ENCODE data around the gene NCOA1. TPM values are rescaled to one million over a fixed set of nuclear protein-coding genes. Genes with fewer than 3 reads are reported as not detected.
"Not testable (repeated sequence)": the region's sequence is repeated elsewhere in the genome, so short reads cannot be mapped to it uniquely, and the experiment has no call there.

The NCOA1 gene
- total RNA-seq, 1 experiment from 2014 or later = 2.4 TPM

- Histone ChIP-seq H3K36me3 (no peaks in the 10 kb centered on the region), H3K27me3 (no peaks in the 10 kb centered on the region), H3K4me3 (no peak overlapping the region), H3K9me3 (no peaks in the 10 kb centered on the region)
- DNase-seq = no peak
These were observed 167.6 kb downstream of the NCOA1 start for GRCh38 chr2:24658531-24659202.

GRCh38 chr2:24659862-24660261 is 168.8 kb downstream of the NCOA1 start:
- Histone ChIP-seq H3K4me3 (no peak overlapping the region), H3K9me3 (no peaks in the 10 kb centered on the region), H3K27me3 (no peaks in the 10 kb centered on the region), H3K36me3 (no peaks in the 10 kb centered on the region)
- no peak for DNase-seq

DNA sequence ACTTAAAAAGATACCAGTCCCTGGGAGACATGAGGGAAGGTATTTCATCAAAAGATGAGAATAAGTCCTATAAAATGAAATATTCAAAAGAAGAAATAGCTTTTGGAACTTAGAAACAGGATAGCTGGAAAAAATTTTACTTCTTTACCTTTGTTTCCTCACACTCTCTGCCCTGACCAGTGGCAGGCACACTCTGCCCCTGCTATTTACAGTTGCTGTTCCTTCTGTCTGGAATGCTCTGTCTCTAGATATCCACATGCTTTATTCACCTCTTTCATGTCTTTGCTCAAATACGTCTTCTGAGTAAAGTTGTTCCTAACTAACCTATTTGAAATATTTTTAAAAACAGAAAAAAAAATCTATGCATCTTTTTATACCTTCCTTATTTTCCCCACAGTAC is 176.5 kb downstream of the NCOA1 start:
- Histone ChIP-seq H3K4me3 (no peak overlapping the region), H3K36me3 (no peaks in the 10 kb centered on the region), H3K9me3 (no peaks in the 10 kb centered on the region), H3K27me3 (no peaks in the 10 kb centered on the region)
- no peak for DNase-seq

DNA sequence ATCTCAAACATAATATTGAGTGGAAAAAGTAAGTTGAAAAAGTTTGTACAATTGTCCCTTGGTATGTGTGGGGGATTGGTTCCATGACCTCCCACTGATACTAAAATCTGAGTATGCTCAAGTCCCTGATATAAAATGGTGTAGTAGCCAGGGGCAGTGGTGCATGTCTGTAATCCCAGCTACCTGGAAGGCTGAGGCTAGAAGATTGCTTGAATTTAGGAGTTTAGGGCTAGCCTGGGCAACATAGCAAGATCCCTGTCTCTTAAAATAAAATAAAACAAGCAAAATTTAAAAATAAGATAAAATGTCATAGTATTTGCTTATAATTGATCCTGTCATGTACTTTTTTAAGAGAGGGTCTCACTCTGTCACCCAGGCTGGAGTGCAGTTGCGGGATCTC is 180.2 kb downstream of the NCOA1 start:
- Histone ChIP-seq H3K27me3 (no peaks in the 10 kb centered on the region), H3K36me3 (no peaks in the 10 kb centered on the region), H3K4me3 (no peak overlapping the region), H3K9me3 (no peaks in the 10 kb centered on the region)
- no peak for DNase-seq

DNA sequence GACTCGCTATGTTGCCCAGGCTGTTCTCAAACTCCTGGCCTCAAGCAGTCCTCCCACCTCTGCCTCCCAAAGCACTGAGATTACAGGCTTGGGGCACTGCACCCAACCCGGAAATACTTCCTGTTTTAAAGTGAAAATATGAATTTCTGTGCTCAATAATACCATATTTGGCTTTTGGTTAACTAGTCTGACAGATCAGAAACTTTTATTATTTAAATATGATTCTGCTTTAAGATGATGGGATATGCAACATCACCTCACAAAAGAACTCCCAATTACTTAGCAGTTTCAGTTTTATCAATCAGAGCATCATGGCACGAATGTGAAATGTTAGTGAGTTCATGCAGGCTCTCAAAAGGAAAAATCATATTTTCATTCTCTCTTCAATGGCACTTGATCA is 181.5 kb downstream of the NCOA1 start:
- Histone ChIP-seq H3K4me3 (no peak overlapping the region), H3K36me3 (no peaks in the 10 kb centered on the region), H3K27me3 (no peaks in the 10 kb centered on the region), H3K9me3 (no peaks in the 10 kb centered on the region)
- no peak for DNase-seq

- Histone ChIP-seq H3K27me3 (no peaks in the 10 kb centered on the region), H3K4me3 (no peak overlapping the region), H3K36me3 (no peaks in the 10 kb centered on the region), H3K9me3 (no peaks in the 10 kb centered on the region)
- no peak for DNase-seq
These were observed 184.3 kb downstream of the NCOA1 start for GRCh38 chr2:24675338-24675737.

- DNase-seq = no peak
- H3K4me3 ChIP-seq = no peak overlapping the region
These were observed 185.4 kb downstream of the NCOA1 start for GRCh38 chr2:24676493-24676892.

GRCh38 chr2:24678066-24678465 is 187.0 kb downstream of the NCOA1 start:
- not testable (repeated sequence) for H3K36me3 ChIP-seq, H3K4me3 ChIP-seq, H3K9me3 ChIP-seq, DNase-seq, H3K27me3 ChIP-seq

More at GRCh38 chr2:24676493-24676892, 185.4 kb downstream of the NCOA1 start:
- no peaks in the 10 kb centered on the region for H3K9me3 ChIP-seq
- H3K36me3 ChIP-seq = no peaks in the 10 kb centered on the region
- H3K27me3 ChIP-seq = no peaks in the 10 kb centered on the region

DNA sequence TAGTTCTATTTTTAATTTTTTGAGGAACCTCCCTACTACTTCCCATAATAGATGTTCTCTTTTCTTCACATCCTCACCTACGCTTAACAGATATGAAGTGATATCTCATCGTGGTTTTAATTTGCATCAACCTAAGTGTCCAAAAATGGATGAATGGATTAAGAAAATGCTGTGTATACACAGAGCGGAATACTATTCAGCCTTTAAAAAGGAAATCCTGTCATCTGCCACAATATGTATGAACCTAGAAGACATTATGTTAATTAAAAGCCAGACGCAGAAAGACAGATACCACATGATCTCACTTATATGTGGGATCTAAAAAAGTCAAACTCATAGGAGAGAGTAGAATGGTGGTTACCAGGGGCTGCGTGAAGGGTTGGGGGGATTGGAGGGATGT is 189.1 kb downstream of the NCOA1 start:
- Histone ChIP-seq H3K9me3 (no peaks in the 10 kb centered on the region), H3K36me3 (no peaks in the 10 kb centered on the region), H3K4me3 (no peak overlapping the region), H3K27me3 (no peaks in the 10 kb centered on the region)
- no peak for DNase-seq

GRCh38 chr2:24682304-24682703 is 191.2 kb downstream of the NCOA1 start:
- Histone ChIP-seq H3K4me3 (no peak overlapping the region), H3K36me3 (no peaks in the 10 kb centered on the region), H3K27me3 (no peaks in the 10 kb centered on the region), H3K9me3 (0 out of 2 replicates have a peak, but pooled peaks cover 3% of the 10 kb centered on the region)
- no peak for DNase-seq

DNA sequence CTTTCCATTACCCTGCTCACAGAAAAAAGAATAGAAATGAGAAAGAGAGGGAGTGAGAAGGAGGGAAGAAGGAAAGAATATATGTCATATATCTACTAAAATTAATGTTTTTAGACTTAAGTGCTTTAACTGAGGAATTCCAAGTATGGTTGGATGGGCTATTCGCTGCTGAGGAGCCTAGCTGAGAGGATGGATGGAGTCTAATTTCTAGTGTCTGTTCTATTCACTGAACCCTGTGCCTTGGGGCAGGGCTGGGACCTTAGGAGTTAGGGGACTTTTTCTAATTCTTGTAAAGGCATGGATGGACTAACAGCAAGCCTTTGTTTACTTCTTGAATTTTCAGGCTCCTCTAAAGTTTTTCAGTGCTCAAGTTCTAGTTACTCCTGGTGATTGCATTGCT is 192.4 kb downstream of the NCOA1 start:
- no peaks in the 10 kb centered on the region for H3K27me3 ChIP-seq
- no peak overlapping the region for H3K4me3 ChIP-seq
- no peaks in the 10 kb centered on the region for H3K36me3 ChIP-seq
- DNase-seq = no peak
- H3K9me3 ChIP-seq = 0 out of 2 replicates have a peak, but pooled peaks cover 3% of the 10 kb centered on the region

DNA sequence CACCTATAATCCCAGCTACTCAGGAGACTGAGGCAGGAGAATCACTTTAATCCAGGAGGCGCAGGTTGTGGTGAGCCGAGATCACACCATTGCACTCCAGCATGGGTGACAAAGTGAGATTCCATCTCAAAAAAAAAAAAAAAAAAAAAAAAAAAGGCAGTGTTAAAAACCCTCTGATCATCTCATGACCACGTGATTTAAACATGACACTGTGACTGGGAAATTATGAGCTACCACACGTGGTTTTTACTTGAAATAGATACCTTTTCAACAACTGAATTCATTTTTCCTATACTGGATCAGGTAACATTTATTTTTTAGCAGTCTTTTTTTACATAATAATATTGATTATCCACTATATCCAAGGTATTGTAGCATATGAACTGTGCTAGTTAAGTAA is 199.5 kb downstream of the NCOA1 start:
- 0 out of 2 replicates have a peak, but pooled peaks cover 3% of the 10 kb centered on the region for H3K9me3 ChIP-seq
- no peak for DNase-seq
- H3K27me3 ChIP-seq = no peaks in the 10 kb centered on the region

DNA sequence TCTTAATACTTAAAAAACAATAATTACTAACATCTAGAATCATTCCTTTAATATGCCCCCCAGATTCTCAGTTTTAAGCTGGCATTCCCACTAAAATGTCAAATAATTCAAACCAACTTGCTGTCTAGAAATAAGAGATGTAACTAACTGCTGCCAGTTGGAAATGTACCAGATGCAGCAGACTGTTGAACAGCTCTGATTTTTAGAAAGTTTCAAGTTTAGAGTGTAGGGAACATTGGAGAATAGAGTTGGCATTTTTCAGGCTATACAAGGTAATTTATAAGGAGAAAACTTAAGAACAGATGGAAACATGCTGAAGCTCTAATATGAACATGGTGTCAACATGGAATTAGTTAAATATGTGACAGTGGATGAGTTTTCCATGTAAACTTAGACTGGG is 200.8 kb downstream of the NCOA1 start:
- no peak overlapping the region for H3K4me3 ChIP-seq
- DNase-seq = no peak
- H3K36me3 ChIP-seq = no peaks in the 10 kb centered on the region
- H3K9me3 ChIP-seq = no peaks in the 10 kb centered on the region
- H3K27me3 ChIP-seq = no peaks in the 10 kb centered on the region

More for the DNA sequence above, 199.5 kb downstream of the NCOA1 start:
- no peaks in the 10 kb centered on the region for H3K36me3 ChIP-seq
- H3K4me3 ChIP-seq = no peak overlapping the region

GRCh38 chr2:24697792-24698191 is 206.7 kb downstream of the NCOA1 start:
- H3K4me3 ChIP-seq = no peak overlapping the region
- no peaks in the 10 kb centered on the region for H3K9me3 ChIP-seq
- DNase-seq = no peak
- H3K36me3 ChIP-seq = no peaks in the 10 kb centered on the region
- H3K27me3 ChIP-seq = no peaks in the 10 kb centered on the region

DNA sequence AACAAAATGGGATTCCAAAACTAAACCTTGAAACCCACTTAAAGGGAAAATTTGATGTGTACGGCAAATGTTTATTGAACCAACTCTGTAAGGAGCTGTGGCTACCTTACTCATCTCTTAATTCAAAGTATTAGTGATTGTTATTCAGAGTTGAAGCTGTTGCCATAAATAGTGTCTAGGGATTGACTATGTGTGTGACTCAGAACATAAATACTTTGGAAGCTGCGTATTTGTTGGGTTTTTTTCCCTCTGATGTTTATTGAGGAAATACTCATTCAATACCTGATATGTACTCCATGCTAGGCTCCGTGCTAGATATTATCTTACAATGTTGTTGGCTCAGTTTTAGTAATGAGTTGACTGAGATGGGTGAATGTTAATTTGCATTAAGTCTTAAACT is 211.7 kb downstream of the NCOA1 start:
- no peaks in the 10 kb centered on the region for H3K27me3 ChIP-seq
- no peaks in the 10 kb centered on the region for H3K36me3 ChIP-seq
- H3K4me3 ChIP-seq = no peak overlapping the region
- H3K9me3 ChIP-seq = no peaks in the 10 kb centered on the region
- no peak for DNase-seq

- Histone ChIP-seq H3K4me3 (no peak overlapping the region), H3K36me3 (no peaks in the 10 kb centered on the region), H3K9me3 (no peaks in the 10 kb centered on the region), H3K27me3 (no peaks in the 10 kb centered on the region)
- DNase-seq = no peak
These were observed 213.6 kb downstream of the NCOA1 start for GRCh38 chr2:24704692-24705091.

- Histone ChIP-seq H3K27me3 (no peaks in the 10 kb centered on the region), H3K36me3 (no peaks in the 10 kb centered on the region), H3K9me3 (no peaks in the 10 kb centered on the region), H3K4me3 (no peak overlapping the region)
- no peak for DNase-seq
These were observed 216.1 kb downstream of the NCOA1 start for GRCh38 chr2:24707143-24707542.

GRCh38 chr2:24708537-24709152 is 217.6 kb downstream of the NCOA1 start:
- no peak for DNase-seq
- no peaks in the 10 kb centered on the region for H3K9me3 ChIP-seq
- no peaks in the 10 kb centered on the region for H3K36me3 ChIP-seq
- H3K27me3 ChIP-seq = no peaks in the 10 kb centered on the region
- H3K4me3 ChIP-seq = no peak overlapping the region

Measured in MG63 (cell line).